GM21381 (cell line): ENCODE results near the gene PODXL.

Experiments used
- ATAC-seq: cut with Tn5 transposase; IDR thresholded peaks from one replicate; pipeline ENCODE4 v1.9.1; 2021; ENCODE audit warnings: mild to moderate bottlenecking, moderate library complexity; ENCODE audit not compliant: unreplicated experiment

PODXL gene

DNA sequence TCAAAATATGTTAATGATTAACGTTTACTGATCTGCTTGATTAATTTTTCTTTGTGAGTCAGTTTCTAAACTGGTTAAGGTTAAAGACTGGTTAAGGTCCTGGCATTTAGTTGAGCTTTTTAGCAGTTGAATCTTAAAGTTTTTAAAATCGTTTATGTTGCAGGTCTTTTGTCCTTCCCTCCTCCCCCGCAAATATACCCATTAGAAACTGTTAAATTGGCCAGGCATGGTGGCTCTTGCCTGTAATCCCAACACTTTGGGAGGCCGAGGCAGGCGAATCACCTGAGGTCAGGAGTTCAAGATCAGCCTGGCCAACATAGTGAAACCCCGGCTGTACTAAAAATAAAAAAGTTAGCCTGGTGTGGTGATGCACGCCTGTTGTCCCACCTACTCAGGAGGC is 100.9 kb downstream of the PODXL start:
- no peak for ATAC-seq

DNA sequence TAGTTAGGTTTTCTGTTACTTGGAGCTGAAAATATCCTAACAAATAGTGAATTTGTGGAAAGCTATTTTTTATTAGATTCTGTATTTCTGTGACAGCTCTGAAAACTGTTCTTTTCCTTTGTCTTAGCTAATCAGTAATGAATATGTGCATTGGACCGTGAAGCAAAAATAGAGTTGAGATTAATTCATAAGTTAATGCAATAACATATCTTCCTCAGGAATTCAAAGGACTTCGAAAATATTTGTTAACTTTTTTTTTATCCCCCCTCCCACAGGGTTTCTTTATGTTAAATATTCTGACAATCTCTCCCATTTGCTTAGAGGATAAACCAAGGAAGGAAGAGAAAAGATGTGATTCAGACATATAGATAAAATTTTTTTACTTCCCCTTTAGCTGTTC is 101.4 kb downstream of the PODXL start:
- ATAC-seq: no peak

DNA sequence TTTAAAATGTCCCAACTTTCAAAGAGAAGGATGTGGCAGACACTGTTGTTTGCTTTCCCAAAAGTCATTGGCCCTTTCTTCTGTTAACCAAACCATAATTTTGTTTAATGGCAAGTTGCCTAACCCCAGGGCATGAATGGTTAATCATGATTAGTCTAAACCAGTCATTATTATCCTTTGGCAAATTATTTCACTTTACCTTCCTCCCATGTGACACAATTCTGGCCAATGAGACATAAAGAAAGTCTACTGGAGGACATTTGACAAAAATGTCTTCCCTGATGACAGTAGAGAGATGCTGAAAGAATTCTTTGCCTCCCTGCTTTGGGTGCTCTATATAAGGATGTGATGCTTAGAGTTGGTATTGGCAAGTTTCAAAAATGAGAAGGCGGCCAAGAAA is 101.9 kb downstream of the PODXL start:
- no peak for ATAC-seq
